ENCODE measurements around the gene PTPRJ.

Gene PTPRJ

GRCh38 chr11:47971501-47971900 is 8.9 kb upstream of the PTPRJ start:
- WGBS (ENCODE audit: insufficient coverage, insufficient read length) = no CpG with 5 or more reads among the region's 4 CpGs
- H3K27me3 ChIP-seq (ENCODE audit: control insufficient read depth, insufficient read depth, low read length) = no peaks in the 10 kb centered on the region
- H3K36me3 ChIP-seq (ENCODE audit: control insufficient read depth, insufficient read depth, low read length) = no peaks in the 10 kb centered on the region
- no peaks in the 10 kb centered on the region for H3K9me3 ChIP-seq (ENCODE audit: control insufficient read depth, insufficient read depth, low read length)
- H3K4me3 ChIP-seq (ENCODE audit: low read length) = no peak overlapping the region
- H3K27ac ChIP-seq (ENCODE audit: low read length) = no peak overlapping the region
- H3K4me1 ChIP-seq (ENCODE audit: control insufficient read depth, insufficient read depth, low read length) = peaks cover 2% of the 10 kb centered on the region; the same call in 1 of the 2 replicates
- no peak for DNase-seq (ENCODE audit: low read depth, low spot score)

GRCh38 chr11:47973173-47973572 is 7.2 kb upstream of the PTPRJ start:
- Histone ChIP-seq H3K27ac (ENCODE audit: low read length) (no peak overlapping the region), H3K36me3 (ENCODE audit: control insufficient read depth, insufficient read depth, low read length) (no peaks in the 10 kb centered on the region), H3K27me3 (ENCODE audit: control insufficient read depth, insufficient read depth, low read length) (no peaks in the 10 kb centered on the region)

GRCh38 chr11:47976931-47977330 is 3.4 kb upstream of the PTPRJ start:
- no peak for DNase-seq (ENCODE audit: low read depth, low spot score)
- Histone ChIP-seq H3K9me3 (ENCODE audit: control insufficient read depth, insufficient read depth, low read length) (no peaks in the 10 kb centered on the region), H3K27ac (ENCODE audit: low read length) (no peak overlapping the region), H3K36me3 (ENCODE audit: control insufficient read depth, insufficient read depth, low read length) (no peaks in the 10 kb centered on the region), H3K4me1 (ENCODE audit: control insufficient read depth, insufficient read depth, low read length) (peaks cover 7% of the 10 kb centered on the region), H3K27me3 (ENCODE audit: control insufficient read depth, insufficient read depth, low read length) (no peaks in the 10 kb centered on the region), H3K4me3 (ENCODE audit: low read length) (no peak overlapping the region)
- WGBS (ENCODE audit: insufficient coverage, insufficient read length) = no CpG with 5 or more reads among the region's 2 CpGs

More at GRCh38 chr11:47973173-47973572, 7.2 kb upstream of the PTPRJ start:
- Histone ChIP-seq H3K4me3 (ENCODE audit: low read length) (no peak overlapping the region), H3K9me3 (ENCODE audit: control insufficient read depth, insufficient read depth, low read length) (no peaks in the 10 kb centered on the region), H3K4me1 (ENCODE audit: control insufficient read depth, insufficient read depth, low read length) (peaks cover 2% of the 10 kb centered on the region; the same call in 1 of the 2 replicates)
- no CpG with 5 or more reads among the region's 4 CpGs for WGBS (ENCODE audit: insufficient coverage, insufficient read length)
- DNase-seq (ENCODE audit: low read depth, low spot score) = no peak

GRCh38 chr11:47977623-47978022 is 2.7 kb upstream of the PTPRJ start:
- H3K4me3 ChIP-seq (ENCODE audit: low read length) = no peak overlapping the region
- no peak for DNase-seq (ENCODE audit: low read depth, low spot score)
- no peaks in the 10 kb centered on the region for H3K36me3 ChIP-seq (ENCODE audit: control insufficient read depth, insufficient read depth, low read length)
- H3K27ac ChIP-seq (ENCODE audit: low read length) = no peak overlapping the region
- WGBS (ENCODE audit: insufficient coverage, insufficient read length) = no CpG with 5 or more reads among the region's 5 CpGs
- no peaks in the 10 kb centered on the region for H3K9me3 ChIP-seq (ENCODE audit: control insufficient read depth, insufficient read depth, low read length)
- no peaks in the 10 kb centered on the region for H3K27me3 ChIP-seq (ENCODE audit: control insufficient read depth, insufficient read depth, low read length)
- peaks cover 8% of the 10 kb centered on the region for H3K4me1 ChIP-seq (ENCODE audit: control insufficient read depth, insufficient read depth, low read length)

- DNase-seq (ENCODE audit: low read depth, low spot score) = no peak
- WGBS (ENCODE audit: insufficient coverage, insufficient read length) = no CpG with 5 or more reads among the region's 18 CpGs
- Histone ChIP-seq H3K27ac (ENCODE audit: low read length) (no peak overlapping the region), H3K4me3 (ENCODE audit: low read length) (peak overlapping the region; percentile 57; the same call in 1 of the 2 replicates), H3K4me1 (ENCODE audit: control insufficient read depth, insufficient read depth, low read length) (peaks cover 6% of the 10 kb centered on the region), H3K36me3 (ENCODE audit: control insufficient read depth, insufficient read depth, low read length) (no peaks in the 10 kb centered on the region), H3K27me3 (ENCODE audit: control insufficient read depth, insufficient read depth, low read length) (no peaks in the 10 kb centered on the region), H3K9me3 (ENCODE audit: control insufficient read depth, insufficient read depth, low read length) (no peaks in the 10 kb centered on the region)
Observed at GRCh38 chr11:47979378-47980087, 826 bp upstream of the PTPRJ start.

- Histone ChIP-seq H3K27ac (ENCODE audit: low read length) (no peak overlapping the region), H3K4me3 (ENCODE audit: low read length) (peak overlapping the region; percentile 57), H3K27me3 (ENCODE audit: control insufficient read depth, insufficient read depth, low read length) (no peaks in the 10 kb centered on the region), H3K4me1 (ENCODE audit: control insufficient read depth, insufficient read depth, low read length) (peaks cover 6% of the 10 kb centered on the region), H3K36me3 (ENCODE audit: control insufficient read depth, insufficient read depth, low read length) (no peaks in the 10 kb centered on the region), H3K9me3 (ENCODE audit: control insufficient read depth, insufficient read depth, low read length) (no peaks in the 10 kb centered on the region)
- no CpG with 5 or more reads among the region's 82 CpGs for WGBS (ENCODE audit: insufficient coverage, insufficient read length)
- DNase-seq (ENCODE audit: low read depth, low spot score) = no peak
Observed at GRCh38 chr11:47980907-47981621, 705 bp downstream of the PTPRJ start.

GRCh38 chr11:47981667-47982404 is 1.5 kb downstream of the PTPRJ start:
- Histone ChIP-seq H3K27ac (ENCODE audit: low read length) (no peak overlapping the region), H3K27me3 (ENCODE audit: control insufficient read depth, insufficient read depth, low read length) (no peaks in the 10 kb centered on the region), H3K36me3 (ENCODE audit: control insufficient read depth, insufficient read depth, low read length) (no peaks in the 10 kb centered on the region), H3K4me3 (ENCODE audit: low read length) (peak overlapping the region; percentile 57; the same call in 1 of the 2 replicates), H3K9me3 (ENCODE audit: control insufficient read depth, insufficient read depth, low read length) (no peaks in the 10 kb centered on the region), H3K4me1 (ENCODE audit: control insufficient read depth, insufficient read depth, low read length) (peaks cover 6% of the 10 kb centered on the region)
- no CpG with 5 or more reads among the region's 17 CpGs for WGBS (ENCODE audit: insufficient coverage, insufficient read length)
- DNase-seq (ENCODE audit: low read depth, low spot score) = no peak

GRCh38 chr11:47982616-47983015 is 2.3 kb downstream of the PTPRJ start:
- H3K4me3 ChIP-seq (ENCODE audit: low read length) = no peak overlapping the region
- H3K27me3 ChIP-seq (ENCODE audit: control insufficient read depth, insufficient read depth, low read length) = no peaks in the 10 kb centered on the region
- H3K9me3 ChIP-seq (ENCODE audit: control insufficient read depth, insufficient read depth, low read length) = no peaks in the 10 kb centered on the region
- no peak for DNase-seq (ENCODE audit: low read depth, low spot score)
- H3K4me1 ChIP-seq (ENCODE audit: control insufficient read depth, insufficient read depth, low read length) = peaks cover 6% of the 10 kb centered on the region
- no peak overlapping the region for H3K27ac ChIP-seq (ENCODE audit: low read length)
- H3K36me3 ChIP-seq (ENCODE audit: control insufficient read depth, insufficient read depth, low read length) = no peaks in the 10 kb centered on the region

- H3K27ac ChIP-seq (ENCODE audit: low read length) = no peak overlapping the region
- whole genome bisulfite sequencing (ENCODE audit: insufficient coverage, insufficient read length) = no CpG with 5 or more reads among the region's 10 CpGs
Observed at GRCh38 chr11:47983464-47984397, 3.4 kb downstream of the PTPRJ start.

GRCh38 chr11:47986219-47986618 is 5.9 kb downstream of the PTPRJ start:
- no peak overlapping the region for H3K27ac ChIP-seq (ENCODE audit: low read length)
- H3K27me3 ChIP-seq (ENCODE audit: control insufficient read depth, insufficient read depth, low read length) = no peaks in the 10 kb centered on the region
- H3K9me3 ChIP-seq (ENCODE audit: control insufficient read depth, insufficient read depth, low read length) = no peaks in the 10 kb centered on the region
- H3K36me3 ChIP-seq (ENCODE audit: control insufficient read depth, insufficient read depth, low read length) = no peaks in the 10 kb centered on the region
- no CpG with 5 or more reads among the region's 5 CpGs for WGBS (ENCODE audit: insufficient coverage, insufficient read length)
- H3K4me1 ChIP-seq (ENCODE audit: control insufficient read depth, insufficient read depth, low read length) = peaks cover 2% of the 10 kb centered on the region; the same call in 1 of the 2 replicates
- DNase-seq (ENCODE audit: low read depth, low spot score) = no peak
- H3K4me3 ChIP-seq (ENCODE audit: low read length) = no peak overlapping the region

More at GRCh38 chr11:47983464-47984397, 3.4 kb downstream of the PTPRJ start:
- Histone ChIP-seq H3K27me3 (ENCODE audit: control insufficient read depth, insufficient read depth, low read length) (no peaks in the 10 kb centered on the region), H3K9me3 (ENCODE audit: control insufficient read depth, insufficient read depth, low read length) (no peaks in the 10 kb centered on the region), H3K36me3 (ENCODE audit: control insufficient read depth, insufficient read depth, low read length) (no peaks in the 10 kb centered on the region), H3K4me3 (ENCODE audit: low read length) (no peak overlapping the region), H3K4me1 (ENCODE audit: control insufficient read depth, insufficient read depth, low read length) (peaks cover 6% of the 10 kb centered on the region)
- DNase-seq (ENCODE audit: low read depth, low spot score) = no peak

Measured in iPS DF 6.9 (cell line).